AG08396 (cell line): ENCODE measurements around the gene RPS6KC1.
"Not testable (repeated sequence)": the region's sequence is repeated elsewhere in the genome, so short reads cannot be mapped to it uniquely, and the experiment has no call there.

Source experiments
- DNase-seq: peaks from one replicate; pipeline ENCODE4 v3.0.0; 2012; ENCODE audit warnings: low spot score, mixed read lengths

Gene RPS6KC1

GRCh38 chr1:213286235-213286634 lies 235.2 kb downstream of the RPS6KC1 start:
- no peak for DNase-seq

DNA sequence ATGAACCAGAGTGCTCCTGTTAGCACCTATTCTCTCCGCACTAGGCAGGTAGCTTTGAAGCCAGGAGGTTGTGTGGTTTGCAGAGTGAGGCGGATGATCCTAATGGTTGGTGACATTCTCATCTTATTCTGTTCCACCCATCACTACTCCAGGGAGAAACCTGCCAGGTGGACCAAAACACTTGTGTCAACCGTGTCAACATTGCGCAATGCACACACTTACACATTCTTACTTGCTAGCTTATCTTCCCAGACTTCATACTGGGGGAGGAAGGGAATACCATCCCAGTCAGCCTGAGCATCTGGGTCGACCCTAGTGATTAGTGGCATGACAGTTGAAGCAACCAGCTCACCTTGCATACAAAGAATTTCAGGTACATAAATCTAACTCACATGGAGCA lies 236.9 kb downstream of the RPS6KC1 start:
- no peak for DNase-seq

DNA sequence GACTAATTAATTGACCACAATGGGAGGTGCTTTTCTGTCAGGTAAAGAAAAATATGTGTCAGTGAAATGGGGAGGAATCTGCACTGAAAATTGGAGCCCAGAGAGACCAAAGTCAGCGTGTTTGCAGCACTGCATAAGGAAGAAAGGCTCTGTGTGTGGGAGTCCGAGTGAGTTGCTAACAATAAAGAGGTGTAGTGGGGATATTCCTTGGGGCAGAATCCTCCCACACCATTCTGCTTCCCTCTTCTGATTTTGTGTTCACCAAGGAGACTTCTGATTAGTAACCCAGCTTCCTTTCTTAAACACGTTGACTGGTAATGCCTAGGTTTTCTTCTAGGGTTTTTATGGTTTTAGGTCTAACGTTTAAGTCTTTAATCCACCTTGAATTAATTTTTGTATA lies 240.5 kb downstream of the RPS6KC1 start:
- DNase-seq: no peak

- no peak for DNase-seq
Measured at GRCh38 chr1:213292614-213293013, 241.6 kb downstream of the RPS6KC1 start.

- DNase-seq: no peak
Measured at GRCh38 chr1:213295860-213296259, 244.8 kb downstream of the RPS6KC1 start.

DNA sequence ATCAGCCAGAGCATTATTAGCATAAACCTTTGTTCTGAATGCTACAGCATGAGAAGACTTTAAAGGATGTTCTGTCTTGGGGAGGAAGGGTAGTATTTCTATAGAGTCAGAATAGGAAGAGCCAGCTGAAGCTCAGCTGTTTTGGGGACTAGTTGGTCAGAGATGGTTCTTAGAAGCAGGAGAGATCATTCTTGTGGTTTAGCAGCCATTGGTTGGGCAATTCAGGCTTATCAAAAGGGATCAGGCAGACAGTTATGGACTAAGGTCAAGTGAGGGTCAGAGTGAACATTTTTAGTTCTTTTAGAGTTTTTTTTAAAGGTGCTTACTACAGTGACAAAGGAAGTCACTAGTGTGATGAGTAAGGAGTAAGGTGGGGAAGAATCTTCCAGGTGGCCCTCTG lies 245.5 kb downstream of the RPS6KC1 start:
- DNase-seq: no peak

DNA sequence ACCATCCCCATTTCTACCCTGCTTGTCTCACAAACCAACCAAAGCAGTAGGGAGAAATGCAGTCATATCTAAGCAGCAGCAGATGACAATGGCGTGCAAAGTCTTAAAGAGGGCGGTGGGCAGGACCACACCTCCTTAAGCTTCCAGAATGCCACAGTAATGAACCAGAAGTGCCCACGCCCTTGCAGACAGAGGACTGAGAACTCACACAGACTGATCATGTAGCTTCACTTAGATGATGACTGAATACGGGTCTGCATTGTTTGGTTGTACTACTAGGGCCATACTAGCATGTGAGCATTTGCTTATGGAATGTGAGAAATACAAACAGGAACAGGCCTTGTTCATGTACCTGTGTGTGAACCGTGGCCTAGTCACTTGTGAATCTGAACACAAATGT lies 246.0 kb downstream of the RPS6KC1 start:
- no peak for DNase-seq

DNA sequence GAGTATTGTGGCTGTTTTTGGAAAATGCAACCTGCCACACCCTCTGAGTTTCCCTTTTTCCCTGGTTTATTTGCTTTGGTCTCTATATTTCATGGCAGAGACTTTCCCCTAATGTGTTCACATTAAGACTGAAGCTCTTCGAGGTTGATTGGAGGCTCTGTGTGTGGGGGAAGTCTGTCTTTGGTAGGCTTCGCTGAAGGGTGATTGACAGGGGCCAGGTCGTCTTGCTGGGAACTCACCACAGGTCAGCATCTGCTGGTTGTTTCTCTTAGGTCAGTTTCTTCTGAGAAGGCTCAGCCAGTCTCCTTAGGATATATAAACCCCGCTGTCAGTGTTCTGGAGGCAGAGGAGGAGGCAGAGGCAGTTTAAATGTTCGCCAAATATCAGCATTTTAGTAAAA lies 249.4 kb downstream of the RPS6KC1 start:
- no peak for DNase-seq

- DNase-seq: not testable (repeated sequence)
Measured at GRCh38 chr1:213301524-213301923, 250.5 kb downstream of the RPS6KC1 start.

- no peak for DNase-seq
Measured at GRCh38 chr1:213303286-213303685, 252.2 kb downstream of the RPS6KC1 start.

DNA sequence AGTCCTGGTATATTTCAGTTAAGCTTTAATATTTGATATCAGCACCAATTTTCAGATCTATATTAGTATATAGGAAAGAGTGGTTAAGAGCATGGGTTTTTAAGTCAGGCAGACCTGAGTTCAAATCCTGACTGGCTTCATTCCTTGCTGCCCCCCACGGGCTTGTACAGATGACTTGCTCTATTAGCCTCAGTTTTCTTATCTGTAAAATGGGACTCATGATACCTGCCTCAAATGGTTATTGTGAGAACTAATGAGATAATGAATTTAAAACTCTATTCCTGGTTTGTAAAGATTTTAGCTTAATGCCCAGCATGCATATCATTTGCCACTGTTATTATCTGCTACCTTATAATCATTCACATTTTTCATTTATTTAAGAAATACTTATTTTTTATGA lies 264.5 kb downstream of the RPS6KC1 start:
- DNase-seq: no peak

GRCh38 chr1:213318458-213318857 lies 267.4 kb downstream of the RPS6KC1 start:
- DNase-seq: not testable (repeated sequence)

GRCh38 chr1:213320191-213320870 lies 269.3 kb downstream of the RPS6KC1 start:
- DNase-seq: no peak
